ENCODE measurements around the gene KCNQ5.

Gene KCNQ5

GRCh38 chr6:73225396-73225795 lies 603.5 kb downstream of the KCNQ5 start, which contains the start of gene KHDC1L:
Gene KHDC1L, minus strand, starts transcription at chr6:73225496. Its CDS starts 88 bp downstream, at chr6:73225408.
- no peak for DNase-seq

GRCh38 chr6:73227606-73228255 lies 605.9 kb downstream of the KCNQ5 start:
- DNase-seq: no peak

GRCh38 chr6:73231986-73232391 lies 610.1 kb downstream of the KCNQ5 start:
- no peak for DNase-seq

GRCh38 chr6:73233048-73233447 lies 611.2 kb downstream of the KCNQ5 start:
- no peak for DNase-seq

- DNase-seq: peak; percentile 10 to 49
These were observed 612.1 kb downstream of the KCNQ5 start for GRCh38 chr6:73233971-73234370.

- no peak for DNase-seq
These were observed 612.9 kb downstream of the KCNQ5 start for GRCh38 chr6:73234733-73235132.

- no peak for DNase-seq
These were observed 614.4 kb downstream of the KCNQ5 start for GRCh38 chr6:73236144-73236750.

- no peak for DNase-seq
These were observed 618.9 kb downstream of the KCNQ5 start for GRCh38 chr6:73240730-73241129.

GRCh38 chr6:73242001-73242400 lies 620.1 kb downstream of the KCNQ5 start:
- DNase-seq: no peak
